OCI-LY7 (cell line): Measurements from ENCODE around the gene NOP9. TPM values are rescaled to one million over a fixed set of nuclear protein-coding genes. Genes with fewer than 3 reads are reported as not detected.

Experiments used
- BruUV-seq: library from RNA; stranded (reverse); fragments of 400-500 nt; replicated peaks from 2 replicates; lab custom pipeline; 2021; lab: Mats Ljungman, UMichigan
- CTCF ChIA-PET: fragments of 300-600 bp; sonication (Branson Sonifier 250); formaldehyde crosslinking; loops from one replicate; lab custom pipeline; 2022; ENCODE audit warnings: antibody characterized with exemption; ENCODE audit not compliant: unreplicated experiment; lab: Charles Lee
- POLR2A ChIA-PET: fragments of 300-600 bp; sonication (Branson Sonifier 250); formaldehyde crosslinking; loops from one replicate; lab custom pipeline; 2022; ENCODE audit warnings: antibody characterized with exemption; lab: Charles Lee
- DNase-seq: peaks from one replicate; pipeline ENCODE4 v3.0.0-alpha.2; 2015; ENCODE audit warnings: low spot score
- H2AFZ ChIP-seq: fragments of 200-600 bp; sonication (generic), shearing (Covaris generic); 2 replicates; pipeline ENCODE4 v1.6.1; 2014; ENCODE audit warnings: mild to moderate bottlenecking, antibody characterized with exemption, low read length, moderate library complexity
- H3K27ac ChIP-seq: fragments of 200-600 bp; sonication (generic); 2 replicates; pipeline ENCODE4 v1.5.1; 2014; ENCODE audit warnings: mixed run types, low read depth, mild to moderate bottlenecking, moderate library complexity, low read length, inconsistent platforms; ENCODE audit not compliant: poor library complexity, severe bottlenecking
- H3K36me3 ChIP-seq: fragments of 200-600 bp; sonication (generic); 2 replicates; pipeline ENCODE4 v1.6.1; 2014; ENCODE audit warnings: mild to moderate bottlenecking, antibody characterized with exemption, low read length, moderate library complexity, mixed read lengths; ENCODE audit not compliant: insufficient read depth
- H3K4me1 ChIP-seq: fragments of 200-600 bp; sonication (generic); 2 replicates; pipeline ENCODE4 v1.5.1; 2014; ENCODE audit warnings: mild to moderate bottlenecking, low read length; ENCODE audit not compliant: insufficient read depth, poor library complexity, severe bottlenecking
- H3K4me2 ChIP-seq: fragments of 200-600 bp; sonication (generic); 2 replicates; pipeline ENCODE4 v1.6.1; 2014; ENCODE audit warnings: mild to moderate bottlenecking, low read length
- H3K4me3 ChIP-seq: fragments of 200-600 bp; sonication (generic); 2 replicates; pipeline ENCODE4 v1.5.1; 2014; ENCODE audit warnings: mild to moderate bottlenecking, low read depth, low read length; ENCODE audit not compliant: poor library complexity, severe bottlenecking
- H3K79me2 ChIP-seq: fragments of 200-600 bp; sonication (generic); 2 replicates; pipeline ENCODE4 v1.6.1; 2016; ENCODE audit warnings: low read depth, mild to moderate bottlenecking, low read length, moderate library complexity, mixed read lengths; ENCODE audit not compliant: insufficient read depth
- H3K9me2 ChIP-seq: fragments of 200-600 bp; sonication (generic); 2 replicates; pipeline ENCODE4 v1.6.1; 2016; ENCODE audit warnings: mild to moderate bottlenecking, low read length, mixed read lengths; ENCODE audit not compliant: insufficient read depth
- H3K9me3 ChIP-seq: fragments of 200-600 bp; sonication (generic); 2 replicates; pipeline ENCODE4 v1.6.1; 2014; ENCODE audit warnings: mild to moderate bottlenecking, mixed run types, low read length, mixed read lengths
- H4K20me1 ChIP-seq: fragments of 200-600 bp; sonication (generic); 2 replicates; pipeline ENCODE4 v1.6.1; 2014; ENCODE audit warnings: mild to moderate bottlenecking, antibody characterized with exemption, low read length, moderate library complexity, mixed read lengths; ENCODE audit not compliant: insufficient read depth
- EZH2phosphoT487 ChIP-seq: fragments of 200-600 bp; sonication (generic); IDR thresholded peaks from 2 replicates; pipeline ENCODE4 v1.6.1; 2018; ENCODE audit warnings: low read depth, borderline replicate concordance, mild to moderate bottlenecking, mixed run types, antibody characterized with exemption, low read length, moderate library complexity, mixed read lengths
- intact Hi-C: fragments of 100-400 bp; cut with micrococcal nuclease; formaldehyde crosslinking; loops from one replicate; pipeline ENCODE4 v1.10.0; 2022; ENCODE audit not compliant: unreplicated experiment
- total RNA-seq, 2 experiments: library from RNA; depleted of rRNA in 1 of 2; stranded (reverse); fragments of >200 nt in 1 of 2; shearing (Covaris generic) in 1 of 2; gene quantifications; 2 replicates each; pipeline ENCODE4 v1.2.3, GENCODE V29; 2014 to 2022
- TF ChIP-seq, protein P1 (sequence below): fragments of 200-600 bp; sonication (generic); conservative IDR thresholded peaks from 2 replicates; pipeline ENCODE4 v1.5.1; 2014; ENCODE audit warnings: mild to moderate bottlenecking, antibody characterized with exemption, low read length, moderate library complexity, mixed read lengths

The NOP9 gene
- total RNA-seq, 2 experiments from 2014 or later, result 33.2 to 52.6 TPM

DNA sequence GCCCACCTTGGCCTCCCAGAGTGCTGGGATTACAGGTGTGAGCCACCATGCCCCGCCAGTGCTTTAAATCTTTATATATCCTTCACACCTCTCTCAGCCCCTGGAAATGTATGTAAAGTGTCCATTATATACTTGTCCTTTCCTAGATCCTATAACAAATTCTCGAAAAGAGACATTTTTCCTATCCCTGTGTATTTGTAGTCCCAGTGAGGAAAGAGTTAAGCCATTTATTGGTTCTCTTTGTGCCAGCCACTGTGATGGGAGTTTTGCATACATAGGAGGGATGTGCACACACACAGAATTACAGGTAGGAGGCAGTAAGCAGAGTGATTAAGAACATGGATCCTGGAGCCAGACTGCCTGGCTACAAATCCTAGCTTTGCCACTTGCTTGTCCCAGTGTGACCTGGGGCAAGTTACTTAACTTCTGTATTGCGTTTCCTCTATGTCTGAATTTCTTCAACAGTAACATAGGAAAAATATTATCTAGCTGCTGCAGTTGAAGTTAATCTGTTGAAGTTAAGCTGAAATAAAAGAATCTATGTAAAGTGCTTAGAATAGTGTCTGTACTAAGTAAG is 26.1 kb upstream of the NOP9 start:
- no peaks in the 10 kb centered on the region for H3K9me3 ChIP-seq
- BruUV-seq, result no TSS peak
- H3K4me1 ChIP-seq, result peaks cover 43% of the 10 kb centered on the region
- DNase-seq, result peak; percentile 34
- intact Hi-C loops, result no loop called here
- H3K4me2 ChIP-seq, result peak overlapping the region; percentile 51
- no peaks in the 10 kb centered on the region for H3K36me3 ChIP-seq
- peak overlapping the region; percentile 40 for H3K27ac ChIP-seq
- ChIA-PET POLR2A (interaction anchor here (0.7 to 1.6 kb wide), 8 partner anchors 12 to 100 kb away, joined by 3 to 7 read pairs (median 3); partner anchors contain the start of genes NFATC4 and TINF2), CTCF (interaction anchor here (0.6 kb wide), 1 partner anchor 795 kb away, joined by 5 read pairs; no protein-coding TSS in a partner anchor)
- TF ChIP-seq, protein P1, sequence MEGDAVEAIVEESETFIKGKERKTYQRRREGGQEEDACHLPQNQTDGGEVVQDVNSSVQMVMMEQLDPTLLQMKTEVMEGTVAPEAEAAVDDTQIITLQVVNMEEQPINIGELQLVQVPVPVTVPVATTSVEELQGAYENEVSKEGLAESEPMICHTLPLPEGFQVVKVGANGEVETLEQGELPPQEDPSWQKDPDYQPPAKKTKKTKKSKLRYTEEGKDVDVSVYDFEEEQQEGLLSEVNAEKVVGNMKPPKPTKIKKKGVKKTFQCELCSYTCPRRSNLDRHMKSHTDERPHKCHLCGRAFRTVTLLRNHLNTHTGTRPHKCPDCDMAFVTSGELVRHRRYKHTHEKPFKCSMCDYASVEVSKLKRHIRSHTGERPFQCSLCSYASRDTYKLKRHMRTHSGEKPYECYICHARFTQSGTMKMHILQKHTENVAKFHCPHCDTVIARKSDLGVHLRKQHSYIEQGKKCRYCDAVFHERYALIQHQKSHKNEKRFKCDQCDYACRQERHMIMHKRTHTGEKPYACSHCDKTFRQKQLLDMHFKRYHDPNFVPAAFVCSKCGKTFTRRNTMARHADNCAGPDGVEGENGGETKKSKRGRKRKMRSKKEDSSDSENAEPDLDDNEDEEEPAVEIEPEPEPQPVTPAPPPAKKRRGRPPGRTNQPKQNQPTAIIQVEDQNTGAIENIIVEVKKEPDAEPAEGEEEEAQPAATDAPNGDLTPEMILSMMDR, result peak; percentile 69
- TF ChIP-seq EZH2phosphoT487, result no peak
- no peaks in the 10 kb centered on the region for H4K20me1 ChIP-seq
- H3K4me3 ChIP-seq, result peak overlapping the region; percentile 14
- no peaks in the 10 kb centered on the region for H3K9me2 ChIP-seq
- H2AFZ ChIP-seq, result peak overlapping the region; percentile 59; the same call in 1 of the 2 replicates
- no peaks in the 10 kb centered on the region for H3K79me2 ChIP-seq

DNA sequence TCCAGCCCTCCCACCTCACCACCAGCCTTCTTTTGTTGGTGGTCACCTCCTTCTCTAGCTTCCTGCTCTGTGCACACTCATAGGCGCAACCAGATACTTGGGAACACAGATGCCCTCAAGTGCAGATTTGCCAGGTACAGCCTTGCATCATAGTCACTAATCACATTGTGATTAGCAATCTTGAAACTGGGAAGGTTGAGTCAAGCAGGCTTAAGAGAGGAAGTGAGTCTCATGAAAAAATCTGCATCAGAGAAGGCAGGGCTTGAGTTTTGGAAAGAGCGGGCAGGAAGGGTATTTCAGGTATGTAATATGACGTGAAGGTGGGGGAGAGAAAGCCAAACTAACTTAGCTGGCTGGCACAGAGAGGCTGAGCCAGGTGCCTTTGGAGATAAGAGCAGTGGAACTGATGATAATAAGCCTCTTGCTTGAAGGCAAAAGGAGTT is 25.5 kb upstream of the NOP9 start:
- Histone ChIP-seq H3K79me2 (no peaks in the 10 kb centered on the region), H3K27ac (peak overlapping the region; percentile 40), H3K9me3 (no peaks in the 10 kb centered on the region), H3K36me3 (no peaks in the 10 kb centered on the region), H3K4me3 (peak overlapping the region; percentile 14), H4K20me1 (no peaks in the 10 kb centered on the region), H3K4me2 (peak overlapping the region; percentile 51), H2AFZ (peak overlapping the region; percentile 59), H3K4me1 (peaks cover 45% of the 10 kb centered on the region), H3K9me2 (no peaks in the 10 kb centered on the region)
- intact Hi-C loops, result no loop called here
- no peak for TF ChIP-seq EZH2phosphoT487
- TF ChIP-seq, protein P1, result no peak
- CTCF ChIA-PET, result no interaction called here
- POLR2A ChIA-PET, result interaction anchor here (0.7 to 1.6 kb wide), 6 partner anchors 13 to 101 kb away, joined by 3 to 7 read pairs (median 3); partner anchors contain the start of gene TINF2
- no TSS peak for BruUV-seq
- peak; percentile 59 for DNase-seq

DNA sequence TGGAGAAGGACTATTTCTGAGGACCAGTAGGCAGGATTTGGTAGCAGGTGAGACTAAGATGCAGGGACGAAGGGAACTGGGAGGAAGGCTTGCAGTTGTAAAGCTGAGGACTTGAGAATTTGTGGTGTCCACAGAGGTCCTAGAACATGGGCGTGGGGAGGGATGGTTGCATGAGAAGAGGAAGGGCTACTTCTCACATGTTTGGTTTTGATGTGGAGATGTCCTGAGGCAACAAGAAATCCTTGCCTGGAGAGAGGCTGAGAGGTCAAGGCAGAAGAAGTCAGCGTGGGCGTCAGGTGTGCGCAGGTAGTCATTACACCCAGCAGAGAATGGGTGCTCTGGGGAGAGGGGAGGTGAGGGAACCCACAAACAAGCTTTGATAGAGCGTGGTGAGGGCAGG is 22.6 kb upstream of the NOP9 start:
- intact Hi-C loops, result no loop called here
- CTCF ChIA-PET, result no interaction called here
- no peak for DNase-seq
- no peak overlapping the region for H3K4me2 ChIP-seq
- POLR2A ChIA-PET, result interaction anchor here (1.3 kb wide), 1 partner anchor 35 kb away, joined by 4 read pairs; the partner anchor contains the start of gene TINF2
- no peaks in the 10 kb centered on the region for H3K9me3 ChIP-seq
- TF ChIP-seq EZH2phosphoT487, result no peak
- TF ChIP-seq, protein P1, result no peak
- no peaks in the 10 kb centered on the region for H3K9me2 ChIP-seq
- no peaks in the 10 kb centered on the region for H3K36me3 ChIP-seq
- no peak overlapping the region for H3K4me3 ChIP-seq
- H4K20me1 ChIP-seq, result no peaks in the 10 kb centered on the region
- peaks cover 39% of the 10 kb centered on the region for H3K4me1 ChIP-seq
- BruUV-seq, result no TSS peak
- H3K79me2 ChIP-seq, result no peaks in the 10 kb centered on the region
- H3K27ac ChIP-seq, result no peak overlapping the region
- H2AFZ ChIP-seq, result no peak overlapping the region
